TTC549 (cell line): ENCODE data around the gene SEMA5B.
A peak's percentile ranks its signal among the peaks of the same experiment; 100 is the strongest.

ENCODE experiments used
- FAIRE-seq: peaks from 2 replicates; lab custom pipeline; 2012; peaks lifted over from hg19 to GRCh38; lab: Jason Lieb, UNC

Gene SEMA5B

DNA sequence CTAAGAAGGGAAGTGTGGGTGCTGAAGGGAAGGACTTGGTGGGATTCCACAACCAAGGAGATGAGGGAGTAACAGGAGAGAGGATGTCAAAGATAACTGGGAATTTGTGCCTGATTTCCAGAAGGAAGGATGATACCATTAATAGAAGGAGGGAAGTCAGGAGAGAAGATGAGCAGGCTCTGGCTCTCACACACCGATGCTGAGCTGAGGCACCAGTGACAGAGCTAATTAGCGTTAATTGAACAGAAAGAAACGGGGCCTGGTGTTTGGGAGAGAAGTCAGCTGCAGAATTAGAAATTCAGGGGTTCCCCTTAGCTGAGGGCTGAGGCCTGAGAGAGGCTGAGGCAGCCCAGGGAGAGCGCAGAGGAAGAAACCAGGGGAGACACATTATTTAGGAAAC lies 27.4 kb upstream of the SEMA5B start:
- no peak for FAIRE-seq

GRCh38 chr3:123054109-123054778 lies 26.7 kb upstream of the SEMA5B start:
- no peak for FAIRE-seq

DNA sequence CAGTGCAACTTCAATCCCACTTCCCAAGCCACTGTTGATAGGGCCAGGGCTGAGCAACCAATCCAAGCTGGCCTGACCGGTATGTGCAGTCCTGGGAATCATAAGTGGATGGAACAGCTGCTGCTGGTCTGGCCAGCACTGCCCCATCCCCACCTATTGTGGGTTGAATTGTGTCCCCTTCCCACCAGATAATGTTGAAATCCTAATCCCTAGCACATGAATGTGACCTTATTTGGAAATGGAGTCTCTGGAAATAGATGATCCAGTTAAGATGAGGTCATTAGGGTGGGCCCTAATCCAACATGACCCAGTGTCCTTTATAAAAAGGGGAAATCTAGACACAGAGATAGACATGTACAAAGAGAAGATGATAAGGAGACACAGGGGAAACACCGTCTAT lies 25.5 kb upstream of the SEMA5B start:
- FAIRE-seq, result no peak

GRCh38 chr3:123050666-123051065 lies 23.1 kb upstream of the SEMA5B start:
- FAIRE-seq, result no peak

DNA sequence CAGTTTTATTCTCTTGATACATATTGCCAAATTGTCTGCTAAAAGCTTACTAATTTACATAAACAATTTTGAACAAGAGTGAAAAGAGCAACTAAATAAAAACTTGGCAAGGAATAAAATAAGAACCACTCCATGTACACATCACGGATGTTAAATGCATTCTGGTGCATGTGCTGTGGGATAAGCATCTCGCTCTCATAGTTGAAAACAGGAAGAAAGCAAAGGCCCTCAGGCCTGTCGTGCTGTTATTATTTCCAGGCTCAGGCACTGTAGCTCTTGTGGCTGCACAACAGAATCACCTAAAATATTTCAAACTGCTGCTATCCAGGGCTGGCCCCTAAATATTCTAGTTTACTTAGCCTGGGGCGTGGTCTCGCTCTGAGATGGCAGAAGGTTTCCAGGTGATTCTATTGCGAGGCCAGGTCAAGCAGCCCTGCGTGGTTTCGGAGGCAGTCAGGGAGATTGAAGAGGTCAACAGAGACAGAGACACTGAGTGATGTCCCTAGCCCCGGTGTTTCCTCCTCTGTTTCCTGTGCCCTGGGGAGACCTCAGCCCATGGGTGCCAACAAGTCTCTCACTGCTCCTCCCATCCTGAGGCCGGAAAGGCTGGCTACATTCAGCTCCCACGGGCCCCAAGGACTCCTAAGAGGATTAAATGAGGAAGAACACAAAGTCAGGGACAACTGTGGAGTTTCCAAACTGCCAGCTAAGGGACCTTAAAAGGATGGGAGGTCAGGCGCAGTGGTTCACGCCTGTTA lies 21.1 kb upstream of the SEMA5B start:
- FAIRE-seq, result no peak

- FAIRE-seq, result no peak
These were observed 19.4 kb upstream of the SEMA5B start for GRCh38 chr3:123047062-123047319.

GRCh38 chr3:123046262-123047061 lies 18.9 kb upstream of the SEMA5B start:
- FAIRE-seq, result no peak

DNA sequence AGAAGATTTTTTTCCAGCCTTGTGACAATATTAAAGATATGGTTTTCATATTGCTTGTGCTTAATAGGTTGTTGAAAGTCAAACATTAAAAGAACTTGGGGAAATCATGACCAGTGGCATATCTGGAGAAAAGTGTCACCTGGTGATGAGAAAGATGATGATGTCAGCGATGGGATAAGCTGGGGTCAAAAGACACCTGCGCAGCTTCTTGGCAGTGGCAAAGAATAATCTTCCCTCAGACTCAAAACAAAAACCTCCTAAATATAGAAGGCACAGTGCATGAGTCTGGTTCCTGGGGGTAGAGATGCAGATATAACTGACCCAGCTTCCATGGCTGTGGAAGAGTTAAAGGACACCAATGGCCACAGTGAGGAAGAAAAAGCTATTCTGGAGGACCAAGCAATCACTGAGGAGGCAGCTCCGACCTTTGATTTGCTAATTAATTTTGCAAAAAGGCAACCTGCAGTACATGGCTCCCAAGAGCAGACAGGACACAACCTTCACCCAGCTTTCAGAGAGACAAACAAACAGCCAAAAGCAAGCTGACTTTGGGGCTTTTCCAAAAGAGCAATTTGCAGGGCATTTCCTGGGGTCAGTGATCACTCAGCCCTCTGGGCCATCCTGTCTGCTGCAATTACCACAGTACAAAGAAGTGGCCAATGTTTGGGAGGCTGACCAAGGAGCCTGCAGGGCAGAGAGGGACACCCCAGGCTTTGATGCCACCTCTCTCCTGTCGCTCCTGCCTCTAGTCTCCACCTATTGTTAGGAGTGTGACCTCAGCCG lies 17.6 kb upstream of the SEMA5B start:
- no peak for FAIRE-seq

DNA sequence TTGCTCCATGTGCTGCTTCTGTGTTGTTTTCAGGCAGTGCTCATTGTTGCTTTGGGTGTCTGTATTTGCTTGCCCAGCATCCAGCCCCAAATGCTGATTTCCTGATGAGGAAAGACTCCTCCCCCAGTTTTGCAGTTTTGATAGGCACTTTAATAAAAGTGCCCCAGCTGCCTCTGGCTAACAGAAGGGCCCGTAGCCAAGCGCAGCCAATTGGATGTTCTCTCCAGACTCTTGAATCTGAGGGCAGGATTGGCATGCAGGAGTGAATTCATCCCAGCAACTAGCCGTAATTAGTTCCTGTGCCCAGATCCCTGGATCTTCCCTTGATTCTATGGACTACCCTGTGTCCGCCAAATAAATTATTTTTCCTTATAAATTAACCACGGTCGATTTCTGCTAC lies 14.8 kb upstream of the SEMA5B start:
- FAIRE-seq, result no peak

GRCh38 chr3:123039178-123039577 lies 11.6 kb upstream of the SEMA5B start:
- FAIRE-seq, result no peak

DNA sequence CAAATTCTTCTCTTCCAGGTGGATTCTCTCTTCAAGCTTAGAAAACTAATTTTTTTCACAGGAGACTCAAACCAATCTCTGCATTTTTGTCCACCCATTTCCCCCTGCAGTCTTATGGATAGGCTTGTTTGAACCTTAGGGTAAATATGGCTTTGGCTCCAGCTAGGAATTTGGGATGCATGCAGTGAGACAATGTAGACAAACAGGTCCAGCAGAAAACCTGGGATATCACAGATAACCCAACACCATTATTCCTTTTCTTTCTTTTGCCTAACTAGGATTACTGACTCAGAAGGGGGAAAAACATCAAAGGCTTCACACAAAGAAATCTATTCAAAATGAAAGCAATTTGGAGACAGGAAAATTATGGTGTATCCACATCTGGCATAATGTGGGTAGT lies 11.2 kb upstream of the SEMA5B start:
- no peak for FAIRE-seq

GRCh38 chr3:123037015-123037375 lies 9.4 kb upstream of the SEMA5B start:
- FAIRE-seq, result no peak

- FAIRE-seq, result no peak
These were observed 8.9 kb upstream of the SEMA5B start for GRCh38 chr3:123036352-123037014.

- FAIRE-seq, result no peak
These were observed 7.4 kb upstream of the SEMA5B start for GRCh38 chr3:123034996-123035395.

DNA sequence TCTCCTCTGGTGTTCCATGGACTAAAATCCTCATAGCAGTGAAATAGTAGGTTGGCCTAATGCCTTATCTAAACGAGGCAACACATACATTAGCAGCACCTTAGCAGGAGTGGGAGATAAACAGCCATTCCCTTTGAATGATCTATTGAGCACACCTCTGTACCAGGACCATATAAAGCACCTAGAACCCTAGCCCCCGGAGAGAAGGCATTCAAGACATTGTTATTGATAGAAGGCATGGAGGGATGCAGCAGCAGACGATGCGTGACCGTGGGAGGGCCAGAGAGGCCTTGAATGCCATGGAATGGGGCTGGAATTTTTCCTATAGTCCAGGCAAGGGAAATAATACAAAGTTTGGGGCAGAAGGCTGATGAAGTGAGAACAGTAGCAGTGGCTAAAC lies 6.6 kb upstream of the SEMA5B start:
- FAIRE-seq, result no peak

DNA sequence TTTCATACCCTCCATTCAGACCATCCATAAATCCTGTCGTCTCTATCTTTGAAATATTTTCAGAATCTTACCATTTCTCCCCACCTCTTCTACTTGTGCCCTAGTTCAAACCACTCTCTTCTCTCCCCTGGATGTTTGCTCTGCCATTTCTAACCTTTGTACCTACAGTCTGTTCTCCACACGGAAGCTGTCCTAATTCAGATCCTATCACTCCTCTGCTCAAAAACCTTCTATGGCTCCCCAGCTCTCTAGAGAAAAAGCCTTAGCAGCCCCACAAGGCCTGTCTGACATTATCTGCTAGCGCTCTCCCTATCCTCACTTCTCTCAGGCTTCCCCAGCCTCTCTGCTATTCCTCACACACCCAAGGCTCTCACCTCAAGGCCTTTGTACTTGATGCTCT lies 4.5 kb upstream of the SEMA5B start:
- FAIRE-seq, result no peak

DNA sequence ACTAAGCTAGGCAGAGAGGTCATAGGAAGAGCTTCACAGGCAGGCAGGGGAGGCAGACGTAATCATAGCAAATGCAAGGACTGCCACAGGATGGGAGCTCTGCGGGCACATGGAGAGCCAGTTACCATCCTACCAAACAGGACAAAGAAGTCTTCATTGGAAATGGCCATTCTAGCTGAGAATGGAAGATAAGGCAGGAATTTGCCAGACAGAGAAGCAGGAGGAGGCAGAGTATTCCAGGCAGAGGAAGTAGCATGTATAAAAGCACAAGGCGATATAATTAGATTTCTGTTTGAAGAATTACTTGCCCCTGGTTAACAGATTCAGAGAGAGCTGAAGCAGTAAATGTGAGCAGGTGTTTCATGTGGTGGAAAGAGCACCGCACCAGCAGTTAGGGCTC lies 3.5 kb upstream of the SEMA5B start:
- no peak for FAIRE-seq

DNA sequence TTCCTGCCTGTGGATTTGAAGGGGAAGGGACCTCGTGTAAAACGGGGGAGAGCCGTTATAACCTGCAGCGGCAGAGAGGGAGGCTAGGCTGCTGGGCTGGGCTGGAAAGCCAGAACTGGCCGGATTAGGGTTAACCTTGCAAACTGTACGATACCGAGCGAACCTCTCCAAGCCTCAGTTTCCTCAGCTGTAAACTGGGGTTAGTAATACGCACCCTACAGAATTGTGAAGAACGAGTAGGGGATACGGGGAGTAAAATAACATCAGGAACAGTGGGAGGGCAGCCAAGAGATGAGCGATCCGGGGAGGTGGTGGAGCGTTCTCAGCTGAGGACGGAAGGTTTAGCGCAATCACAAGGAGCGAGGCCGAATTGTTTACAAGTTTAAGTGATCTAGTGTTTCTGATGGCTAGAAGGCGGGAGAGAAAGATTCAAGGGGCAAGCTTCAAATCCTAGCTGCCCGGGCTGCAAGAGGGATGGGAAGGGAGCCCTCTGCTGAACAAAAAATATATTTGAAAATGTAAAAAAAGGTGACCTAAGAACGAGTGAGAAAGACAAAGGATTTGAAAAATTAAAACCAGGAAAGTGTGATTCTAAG lies 768 bp upstream of the SEMA5B start:
- peak; percentile 83 for FAIRE-seq

- no peak for FAIRE-seq
These were observed 835 bp downstream of the SEMA5B start for GRCh38 chr3:123026565-123027291.

DNA sequence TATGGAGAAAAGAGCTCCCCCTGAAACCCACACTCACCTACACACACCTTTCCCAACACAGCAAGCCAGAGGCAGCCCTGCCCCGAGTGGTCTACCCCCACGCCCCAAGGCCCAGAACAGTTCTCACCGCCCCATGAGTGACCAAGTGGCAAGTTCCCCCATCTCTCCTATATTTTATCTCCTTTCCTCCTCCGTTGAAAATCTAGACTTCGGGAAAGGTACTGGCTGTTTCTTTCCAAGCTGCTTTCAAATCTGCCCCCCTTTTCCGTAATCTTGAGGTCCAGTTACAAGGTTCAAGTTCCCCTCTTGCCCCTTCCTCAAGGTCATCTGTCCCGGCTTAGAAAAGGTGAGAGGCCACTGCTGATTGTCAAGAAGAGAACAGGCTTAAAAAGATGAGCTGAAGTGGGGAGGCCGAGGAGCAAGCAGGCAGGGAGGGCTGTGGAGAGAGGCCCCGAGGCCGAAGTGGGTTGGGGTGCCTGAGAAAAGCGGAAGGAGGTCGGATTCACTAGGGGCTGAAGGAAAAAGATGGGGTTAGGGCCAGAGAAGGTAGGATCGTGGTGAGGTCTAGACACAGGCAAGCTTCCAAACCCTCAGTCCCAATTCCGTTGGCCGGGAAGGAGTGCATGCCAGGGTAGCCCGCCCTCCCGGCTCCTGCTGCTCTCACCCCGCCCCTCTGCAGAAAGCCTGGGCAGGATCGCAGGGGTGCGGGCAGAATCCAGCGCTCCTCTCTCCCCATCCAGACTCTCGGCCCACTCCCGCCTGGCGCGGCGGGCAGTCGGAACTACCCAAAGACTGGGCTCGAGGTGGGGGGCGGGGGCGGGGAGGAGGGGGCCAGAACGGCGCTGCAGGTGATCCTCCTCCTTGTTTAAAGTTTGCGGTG lies 1.7 kb downstream of the SEMA5B start:
- FAIRE-seq, result no peak
